Measurements from ENCODE around the gene LCE1E. TPM values are rescaled to one million over a fixed set of nuclear protein-coding genes. Genes with fewer than 3 reads are reported as not detected.

The LCE1E gene
- total RNA-seq, 1 experiment from 2014 or later, result not detected

DNA sequence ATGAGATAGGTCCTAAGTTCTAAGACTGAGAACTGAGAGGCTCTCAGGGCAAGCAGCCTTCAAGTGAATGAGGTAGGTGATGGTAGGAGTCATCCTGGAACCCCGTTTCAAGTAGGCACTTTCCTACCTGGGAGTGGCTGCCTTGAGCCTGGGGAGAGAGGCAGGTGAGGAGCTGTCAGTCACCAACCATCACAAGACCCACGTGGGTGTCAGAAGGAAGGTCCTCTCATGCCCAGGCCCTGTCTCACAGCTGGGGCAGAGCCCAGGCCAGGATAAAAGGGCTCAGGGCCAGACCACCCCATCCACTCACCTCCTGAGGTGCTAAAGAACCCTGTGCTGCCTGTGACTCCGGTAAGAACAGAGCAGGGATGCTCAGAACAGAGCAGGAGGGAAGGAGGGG lies 10.4 kb downstream of the LCE1E start, which contains the start of gene LCE1D:
LCE1D (plus strand) TSS at position 301 of the 400 bp plus-strand sequence. CDS start 1,074 bp downstream, outside the sequence.
- H3K4me1 ChIP-seq (ENCODE audit: control insufficient read depth in 1 of 2, insufficient read depth in 2 of 2, low read length in 2 of 2), result no peaks in the 10 kb centered on the region
- no peaks in the 10 kb centered on the region for H3K79me2 ChIP-seq (ENCODE audit: insufficient read depth, low read length)
- no peaks in the 10 kb centered on the region for H3K9me2 ChIP-seq (ENCODE audit: insufficient read depth)
- no peak within 1 kb of the TSS for H3K4me3 ChIP-seq (replicated peaks in 1 of 2; ENCODE audit: low read depth in 1 of 2, low read length in 2 of 2)
- no peaks in the 10 kb centered on the region for H4K20me1 ChIP-seq (ENCODE audit: insufficient read depth)
- TF ChIP-seq SRF (IDR thresholded peaks at IDR 0.05; ENCODE audit: low read depth), result no peak
- TF ChIP-seq ELF1 (IDR thresholded peaks at IDR 0.05; ENCODE audit: borderline replicate concordance, low read depth), result no peak
- no peak for TF ChIP-seq RAD21 (IDR thresholded peaks at IDR 0.05; ENCODE audit: low read depth)
- TF ChIP-seq JUND (IDR thresholded peaks at IDR 0.05), result no peak
- TF ChIP-seq SIN3A (IDR thresholded peaks at IDR 0.05; ENCODE audit: low read depth), result no peak
- no peak for TF ChIP-seq EGR1 (IDR thresholded peaks at IDR 0.05; ENCODE audit: low read depth)
- TF ChIP-seq POLR2A (IDR thresholded peaks at IDR 0.05; ENCODE audit: borderline replicate concordance, extremely low read depth, insufficient read depth, insufficient read length), result no peak
- TF ChIP-seq, protein P1, sequence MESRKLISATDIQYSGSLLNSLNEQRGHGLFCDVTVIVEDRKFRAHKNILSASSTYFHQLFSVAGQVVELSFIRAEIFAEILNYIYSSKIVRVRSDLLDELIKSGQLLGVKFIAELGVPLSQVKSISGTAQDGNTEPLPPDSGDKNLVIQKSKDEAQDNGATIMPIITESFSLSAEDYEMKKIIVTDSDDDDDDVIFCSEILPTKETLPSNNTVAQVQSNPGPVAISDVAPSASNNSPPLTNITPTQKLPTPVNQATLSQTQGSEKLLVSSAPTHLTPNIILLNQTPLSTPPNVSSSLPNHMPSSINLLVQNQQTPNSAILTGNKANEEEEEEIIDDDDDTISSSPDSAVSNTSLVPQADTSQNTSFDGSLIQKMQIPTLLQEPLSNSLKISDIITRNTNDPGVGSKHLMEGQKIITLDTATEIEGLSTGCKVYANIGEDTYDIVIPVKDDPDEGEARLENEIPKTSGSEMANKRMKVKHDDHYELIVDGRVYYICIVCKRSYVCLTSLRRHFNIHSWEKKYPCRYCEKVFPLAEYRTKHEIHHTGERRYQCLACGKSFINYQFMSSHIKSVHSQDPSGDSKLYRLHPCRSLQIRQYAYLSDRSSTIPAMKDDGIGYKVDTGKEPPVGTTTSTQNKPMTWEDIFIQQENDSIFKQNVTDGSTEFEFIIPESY (IDR thresholded peaks at IDR 0.05; ENCODE audit: extremely low read depth, insufficient replicate concordance, low read length), result no peak
- DNase-seq (ENCODE audit: low read depth, low spot score), result no peak
- no peak within 1 kb of the TSS for H3K27ac ChIP-seq (ENCODE audit: low read depth, low read length)
- H3K36me3 ChIP-seq (ENCODE audit: control insufficient read depth in 1 of 2, insufficient read depth in 2 of 2, low read length in 2 of 2), result no peaks in the 10 kb centered on the region
- peaks cover 20% of the 10 kb centered on the region for H3K27me3 ChIP-seq (ENCODE audit: insufficient read depth, low read length)
- no peak within 1 kb of the TSS for H3K9ac ChIP-seq (ENCODE audit: low read length)
- no TSS peak for BruUV-seq (replicated peaks)
- no peaks in the 10 kb centered on the region for H3K9me3 ChIP-seq (ENCODE audit: control insufficient read depth in 1 of 2, insufficient read depth in 1 of 2, low read depth in 1 of 2, low read length in 2 of 2)
- no peak within 1 kb of the TSS for H3K4me2 ChIP-seq (ENCODE audit: low read length)
- ChIA-PET POLR2A (no interaction called here), RAD21 (ENCODE audit: low non-redundant PET in 1 of 2, low total read pairs in 2 of 2, uncharacterized antibody in 2 of 2, unreplicated experiment in 2 of 2) (no interaction called here), CTCF (no interaction called here)
- intact Hi-C loops (cut with micrococcal nuclease), result no loop called here
- H2AFZ ChIP-seq (ENCODE audit: low read depth, low read length, poor library complexity, severe bottlenecking), result no peak within 1 kb of the TSS
- no peak for ATAC-seq

DNA sequence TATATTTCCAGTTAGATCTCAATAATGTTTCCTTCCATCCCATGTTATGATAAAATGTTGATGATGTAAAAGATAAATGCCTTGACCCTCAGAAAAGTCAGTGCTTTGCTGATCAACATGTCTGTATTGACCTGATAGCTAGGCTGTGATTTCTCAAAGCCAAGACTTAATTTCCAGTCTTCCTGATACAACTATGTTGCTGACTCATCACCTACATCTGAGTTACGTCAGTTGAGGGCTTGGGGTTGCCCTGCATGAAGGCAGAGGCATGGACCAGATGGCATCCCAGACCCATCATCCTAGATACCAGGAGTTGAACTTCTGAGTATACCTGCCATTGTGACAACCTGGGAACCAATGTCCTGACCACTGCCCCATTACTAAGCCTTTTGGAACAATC lies 15.3 kb downstream of the LCE1E start:
- POLR2A ChIA-PET, result no interaction called here
- no peak overlapping the region for H2AFZ ChIP-seq (ENCODE audit: low read depth, low read length, poor library complexity, severe bottlenecking)
- no peaks in the 10 kb centered on the region for H4K20me1 ChIP-seq (ENCODE audit: insufficient read depth)
- H3K9me2 ChIP-seq (ENCODE audit: insufficient read depth), result no peaks in the 10 kb centered on the region
- H3K36me3 ChIP-seq (ENCODE audit: control insufficient read depth in 1 of 2, insufficient read depth in 2 of 2, low read length in 2 of 2), result no peaks in the 10 kb centered on the region
- no TSS peak for BruUV-seq (replicated peaks)
- CTCF ChIA-PET, result interaction anchor here (1.2 kb wide), 1 partner anchor 24 kb away, joined by 3 read pairs; no protein-coding TSS in a partner anchor
- H3K79me2 ChIP-seq (ENCODE audit: insufficient read depth, low read length), result no peaks in the 10 kb centered on the region
- H3K4me2 ChIP-seq (ENCODE audit: low read length), result no peak overlapping the region
- RAD21 ChIA-PET (ENCODE audit: low non-redundant PET in 1 of 2, low total read pairs in 2 of 2, uncharacterized antibody in 2 of 2, unreplicated experiment in 2 of 2), result no interaction called here
- DNase-seq (ENCODE audit: low read depth, low spot score) (no peak), ATAC-seq (no peak)
- intact Hi-C loops (cut with micrococcal nuclease), result no loop called here
- no peak overlapping the region for H3K27ac ChIP-seq (ENCODE audit: low read depth, low read length)
- no peak overlapping the region for H3K4me3 ChIP-seq (replicated peaks in 1 of 2; ENCODE audit: low read depth in 1 of 2, low read length in 2 of 2)
- no peaks in the 10 kb centered on the region for H3K9me3 ChIP-seq (ENCODE audit: control insufficient read depth in 1 of 2, insufficient read depth in 1 of 2, low read depth in 1 of 2, low read length in 2 of 2)
- no peak overlapping the region for H3K9ac ChIP-seq (ENCODE audit: low read length)
- no peaks in the 10 kb centered on the region for H3K4me1 ChIP-seq (ENCODE audit: control insufficient read depth in 1 of 2, insufficient read depth in 2 of 2, low read length in 2 of 2)
- peaks cover 39% of the 10 kb centered on the region for H3K27me3 ChIP-seq (ENCODE audit: insufficient read depth, low read length)
- TF ChIP-seq ZNF274 (IDR thresholded peaks at IDR 0.05; ENCODE audit: low read depth, low read length) (no peak), EZH2 (IDR thresholded peaks at IDR 0.05) (no peak), SIN3A (IDR thresholded peaks at IDR 0.05; ENCODE audit: low read depth) (no peak), SRF (IDR thresholded peaks at IDR 0.05; ENCODE audit: low read depth) (no peak), CEBPB (IDR thresholded peaks at IDR 0.05; ENCODE audit: low read depth) (no peak)
- TF ChIP-seq, protein P1 (IDR thresholded peaks at IDR 0.05; ENCODE audit: extremely low read depth, insufficient replicate concordance, low read length), result no peak
- TF ChIP-seq, protein P2, sequence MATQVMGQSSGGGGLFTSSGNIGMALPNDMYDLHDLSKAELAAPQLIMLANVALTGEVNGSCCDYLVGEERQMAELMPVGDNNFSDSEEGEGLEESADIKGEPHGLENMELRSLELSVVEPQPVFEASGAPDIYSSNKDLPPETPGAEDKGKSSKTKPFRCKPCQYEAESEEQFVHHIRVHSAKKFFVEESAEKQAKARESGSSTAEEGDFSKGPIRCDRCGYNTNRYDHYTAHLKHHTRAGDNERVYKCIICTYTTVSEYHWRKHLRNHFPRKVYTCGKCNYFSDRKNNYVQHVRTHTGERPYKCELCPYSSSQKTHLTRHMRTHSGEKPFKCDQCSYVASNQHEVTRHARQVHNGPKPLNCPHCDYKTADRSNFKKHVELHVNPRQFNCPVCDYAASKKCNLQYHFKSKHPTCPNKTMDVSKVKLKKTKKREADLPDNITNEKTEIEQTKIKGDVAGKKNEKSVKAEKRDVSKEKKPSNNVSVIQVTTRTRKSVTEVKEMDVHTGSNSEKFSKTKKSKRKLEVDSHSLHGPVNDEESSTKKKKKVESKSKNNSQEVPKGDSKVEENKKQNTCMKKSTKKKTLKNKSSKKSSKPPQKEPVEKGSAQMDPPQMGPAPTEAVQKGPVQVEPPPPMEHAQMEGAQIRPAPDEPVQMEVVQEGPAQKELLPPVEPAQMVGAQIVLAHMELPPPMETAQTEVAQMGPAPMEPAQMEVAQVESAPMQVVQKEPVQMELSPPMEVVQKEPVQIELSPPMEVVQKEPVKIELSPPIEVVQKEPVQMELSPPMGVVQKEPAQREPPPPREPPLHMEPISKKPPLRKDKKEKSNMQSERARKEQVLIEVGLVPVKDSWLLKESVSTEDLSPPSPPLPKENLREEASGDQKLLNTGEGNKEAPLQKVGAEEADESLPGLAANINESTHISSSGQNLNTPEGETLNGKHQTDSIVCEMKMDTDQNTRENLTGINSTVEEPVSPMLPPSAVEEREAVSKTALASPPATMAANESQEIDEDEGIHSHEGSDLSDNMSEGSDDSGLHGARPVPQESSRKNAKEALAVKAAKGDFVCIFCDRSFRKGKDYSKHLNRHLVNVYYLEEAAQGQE (IDR thresholded peaks at IDR 0.05; ENCODE audit: low read depth), result no peak
- TF ChIP-seq, protein P3, sequence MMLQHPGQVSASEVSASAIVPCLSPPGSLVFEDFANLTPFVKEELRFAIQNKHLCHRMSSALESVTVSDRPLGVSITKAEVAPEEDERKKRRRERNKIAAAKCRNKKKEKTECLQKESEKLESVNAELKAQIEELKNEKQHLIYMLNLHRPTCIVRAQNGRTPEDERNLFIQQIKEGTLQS (IDR thresholded peaks at IDR 0.05), result no peak

Data from HCT116 (cell line).